GM18907 (cell line): ENCODE data around the gene SSTR5.

ENCODE experiments used
- ATAC-seq: cut with Tn5 transposase; IDR thresholded peaks from one replicate; pipeline ENCODE4 v1.9.1; 2021; ENCODE audit warnings: mild to moderate bottlenecking, moderate library complexity; ENCODE audit not compliant: unreplicated experiment

SSTR5 gene

GRCh38 chr16:1119766-1120576 is 47.4 kb downstream of the SSTR5 start:
- ATAC-seq: no peak

- no peak for ATAC-seq
Observed at GRCh38 chr16:1120577-1120941, 48.0 kb downstream of the SSTR5 start.

GRCh38 chr16:1121009-1121408 is 48.5 kb downstream of the SSTR5 start:
- no peak for ATAC-seq

GRCh38 chr16:1121601-1122397 is 49.3 kb downstream of the SSTR5 start:
- ATAC-seq: no peak

- ATAC-seq: no peak
Observed at GRCh38 chr16:1122398-1122765, 49.8 kb downstream of the SSTR5 start.

- no peak for ATAC-seq
Observed at GRCh38 chr16:1123525-1124230, 51.1 kb downstream of the SSTR5 start.

GRCh38 chr16:1124291-1124690 is 51.7 kb downstream of the SSTR5 start:
- no peak for ATAC-seq

- ATAC-seq: no peak
Observed at GRCh38 chr16:1124795-1125194, 52.2 kb downstream of the SSTR5 start.

- ATAC-seq: no peak
Observed at GRCh38 chr16:1125471-1125870, 52.9 kb downstream of the SSTR5 start.

DNA sequence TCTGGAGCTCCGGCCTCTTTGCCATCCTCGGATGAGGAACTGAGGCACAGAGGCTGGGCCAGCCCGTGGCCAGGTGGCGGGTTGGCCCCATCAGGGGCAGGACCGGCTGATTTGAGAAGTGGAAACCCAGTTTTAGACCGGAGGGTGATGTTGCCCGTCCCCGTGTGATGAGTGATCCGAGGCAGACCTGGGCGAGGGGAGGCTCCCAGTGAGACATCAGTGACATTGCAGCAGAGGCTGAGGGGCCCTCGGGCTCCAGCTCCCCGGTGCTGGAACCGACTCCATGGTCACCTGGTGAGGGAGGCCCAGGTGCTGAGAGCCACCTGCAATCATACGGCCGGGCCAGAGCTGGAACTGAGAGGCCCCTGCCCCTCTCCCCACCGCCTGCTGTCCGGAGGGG is 53.5 kb downstream of the SSTR5 start:
- no peak for ATAC-seq

GRCh38 chr16:1126586-1126985 is 54.0 kb downstream of the SSTR5 start:
- no peak for ATAC-seq

DNA sequence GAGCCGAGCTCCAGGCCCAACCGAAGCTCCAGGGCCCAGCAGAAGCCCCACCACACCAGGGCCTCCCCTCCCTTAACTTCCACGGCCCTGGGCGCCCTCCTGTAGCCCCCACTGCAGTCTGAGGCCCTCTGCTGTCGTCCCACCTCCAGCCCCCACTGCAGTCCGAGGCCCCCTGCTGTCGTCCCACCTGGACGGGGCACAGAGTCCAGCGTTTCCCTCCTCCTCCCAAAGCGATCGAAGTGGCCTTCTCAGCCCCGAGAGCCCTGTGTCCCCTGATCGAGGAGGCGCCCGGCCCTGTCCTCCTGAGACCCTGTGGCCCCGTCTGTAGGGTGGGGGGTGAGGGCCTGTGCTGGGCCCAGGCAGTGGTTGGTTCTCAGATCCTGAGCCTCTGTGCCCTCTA is 54.6 kb downstream of the SSTR5 start:
- no peak for ATAC-seq

- no peak for ATAC-seq
Observed at GRCh38 chr16:1127971-1128715, 55.6 kb downstream of the SSTR5 start.

GRCh38 chr16:1129106-1129960 is 56.8 kb downstream of the SSTR5 start:
- no peak for ATAC-seq

DNA sequence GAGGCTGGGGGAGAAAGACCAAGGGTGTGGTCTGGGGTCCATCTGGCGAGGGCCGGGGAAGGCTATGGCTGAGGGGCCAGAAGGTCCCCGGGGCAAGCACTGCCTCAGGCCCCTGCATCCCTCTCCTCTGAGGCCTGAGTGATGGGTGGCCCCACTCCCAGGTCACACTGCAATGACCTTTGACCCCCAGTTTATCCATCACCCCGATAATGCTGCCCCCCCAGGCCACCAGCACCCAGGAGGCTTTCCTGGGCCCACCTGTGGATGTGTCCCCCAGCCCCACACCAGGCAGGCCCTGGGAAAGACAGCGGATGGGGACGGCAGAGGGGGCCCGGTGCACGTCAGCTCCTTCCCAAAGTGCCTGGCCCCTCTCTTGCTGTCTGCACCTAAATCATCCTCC is 57.8 kb downstream of the SSTR5 start:
- ATAC-seq: no peak
